GM19452 (cell line): Measurements from ENCODE around the gene BMP8A.

Experiments used
- ATAC-seq: cut with Tn5 transposase; IDR thresholded peaks from one replicate; pipeline ENCODE4 v1.9.1; 2021; ENCODE audit not compliant: unreplicated experiment

The BMP8A gene

DNA sequence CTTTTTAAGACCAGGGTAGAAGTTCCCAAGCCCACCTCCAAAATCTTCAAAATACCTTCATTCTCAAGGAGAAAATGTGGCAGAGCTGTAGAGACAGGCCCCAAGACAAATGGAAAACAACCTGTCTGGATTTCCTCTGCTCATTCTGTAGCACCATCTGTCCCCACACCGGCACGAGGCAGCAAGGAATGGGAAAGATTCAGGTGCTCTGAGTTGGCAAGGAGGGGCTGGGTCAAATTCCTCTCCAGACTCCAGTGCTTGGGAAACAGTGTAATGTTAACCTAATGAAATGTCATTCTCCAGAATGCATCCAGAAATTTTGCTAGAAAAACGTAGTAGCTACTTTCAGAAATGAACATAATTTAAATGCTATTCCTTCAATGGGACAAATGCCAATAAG, 75.9 kb downstream of the BMP8A start:
- no peak for ATAC-seq

DNA sequence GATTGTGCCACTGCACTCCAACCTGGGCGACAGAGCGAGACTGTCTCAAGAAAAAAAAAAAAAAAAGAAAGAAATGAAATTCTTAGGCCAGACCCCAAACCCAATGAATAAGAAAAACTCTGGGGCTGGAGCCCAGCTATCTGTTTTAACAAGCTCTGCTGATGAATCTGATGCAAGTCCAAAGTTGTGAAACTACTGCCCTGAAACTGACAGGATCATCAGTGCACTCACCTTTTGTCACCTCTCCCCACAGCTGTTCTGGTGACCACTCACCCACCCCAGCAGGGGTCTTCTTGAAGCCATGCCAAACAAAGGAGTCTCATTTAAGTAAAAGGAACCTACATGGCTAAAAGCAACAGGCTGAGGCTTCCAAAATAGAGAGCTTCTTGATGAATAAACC, 76.8 kb downstream of the BMP8A start:
- ATAC-seq = no peak

DNA sequence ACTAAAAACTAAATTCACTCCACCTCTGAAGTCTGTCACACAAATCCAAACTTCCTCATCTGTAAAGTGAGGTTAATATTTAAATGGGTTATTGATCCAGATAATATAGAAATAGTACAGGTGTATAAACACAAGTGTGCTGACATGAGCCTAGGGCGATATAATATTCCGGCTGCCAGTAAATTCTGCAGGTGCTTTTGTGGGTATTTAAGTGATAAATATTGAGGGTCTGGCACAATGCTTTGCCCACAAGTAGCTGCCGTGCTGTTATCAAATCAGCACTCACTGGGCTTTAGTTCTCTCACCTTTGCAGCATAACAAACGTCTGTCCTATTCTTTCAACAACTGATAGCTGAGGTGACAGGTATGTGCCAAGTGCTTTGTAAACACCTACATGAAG, 77.6 kb downstream of the BMP8A start:
- ATAC-seq = no peak

DNA sequence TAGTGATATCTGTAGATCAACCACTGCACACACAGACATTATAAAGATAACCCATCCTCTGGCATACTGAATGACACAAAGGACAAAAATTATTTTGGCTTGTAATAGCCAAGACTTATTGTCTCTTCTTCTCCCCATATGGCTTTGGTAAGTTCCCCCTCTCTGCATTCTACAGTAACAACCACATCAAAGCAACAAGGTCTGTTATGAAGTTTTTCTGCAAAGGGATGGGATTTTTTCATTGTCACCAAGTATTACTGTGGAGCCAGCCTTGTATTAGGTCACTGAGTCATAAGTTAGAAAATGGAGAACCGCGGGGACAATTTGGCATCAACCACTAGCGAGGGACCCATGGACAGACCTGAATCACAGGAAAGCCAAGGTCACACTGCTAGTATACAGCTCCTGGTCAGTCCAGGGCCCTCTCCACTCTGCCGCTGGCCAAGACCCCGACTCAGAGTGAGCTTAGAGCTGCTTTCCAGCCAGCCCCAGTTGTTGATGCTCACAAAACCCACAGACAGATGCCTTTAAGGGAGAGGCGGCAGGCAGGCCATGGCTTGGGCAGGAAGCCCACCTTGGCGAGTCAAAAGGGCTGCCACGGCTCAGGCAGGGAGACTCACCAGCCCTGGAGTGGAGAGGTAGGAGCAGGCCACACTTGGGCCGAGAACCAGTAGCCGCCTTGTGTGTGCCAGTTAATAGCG, 79.2 kb downstream of the BMP8A start:
- ATAC-seq = no peak

- ATAC-seq = no peak
These were observed 79.7 kb downstream of the BMP8A start for GRCh38 chr1:39571178-39571483.

- ATAC-seq = no peak
These were observed 81.1 kb downstream of the BMP8A start for GRCh38 chr1:39572379-39573096.

DNA sequence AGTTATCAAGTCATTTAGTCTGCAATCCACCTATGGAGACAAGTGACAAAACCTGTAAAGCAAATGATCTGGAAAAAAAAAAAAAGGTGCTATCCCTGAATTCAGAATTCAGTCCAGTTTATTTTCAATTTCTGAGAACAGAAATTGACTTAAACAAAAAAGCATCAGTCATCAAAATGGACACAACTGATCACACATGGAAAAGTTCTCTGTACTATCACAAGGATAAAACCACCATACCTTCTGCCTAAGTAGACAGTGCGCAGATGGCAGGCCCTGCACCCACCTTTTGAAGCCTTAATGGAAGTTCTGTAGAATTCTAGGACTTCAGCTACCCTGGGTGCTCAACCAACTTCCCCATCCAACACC, 81.6 kb downstream of the BMP8A start:
- ATAC-seq = no peak

DNA sequence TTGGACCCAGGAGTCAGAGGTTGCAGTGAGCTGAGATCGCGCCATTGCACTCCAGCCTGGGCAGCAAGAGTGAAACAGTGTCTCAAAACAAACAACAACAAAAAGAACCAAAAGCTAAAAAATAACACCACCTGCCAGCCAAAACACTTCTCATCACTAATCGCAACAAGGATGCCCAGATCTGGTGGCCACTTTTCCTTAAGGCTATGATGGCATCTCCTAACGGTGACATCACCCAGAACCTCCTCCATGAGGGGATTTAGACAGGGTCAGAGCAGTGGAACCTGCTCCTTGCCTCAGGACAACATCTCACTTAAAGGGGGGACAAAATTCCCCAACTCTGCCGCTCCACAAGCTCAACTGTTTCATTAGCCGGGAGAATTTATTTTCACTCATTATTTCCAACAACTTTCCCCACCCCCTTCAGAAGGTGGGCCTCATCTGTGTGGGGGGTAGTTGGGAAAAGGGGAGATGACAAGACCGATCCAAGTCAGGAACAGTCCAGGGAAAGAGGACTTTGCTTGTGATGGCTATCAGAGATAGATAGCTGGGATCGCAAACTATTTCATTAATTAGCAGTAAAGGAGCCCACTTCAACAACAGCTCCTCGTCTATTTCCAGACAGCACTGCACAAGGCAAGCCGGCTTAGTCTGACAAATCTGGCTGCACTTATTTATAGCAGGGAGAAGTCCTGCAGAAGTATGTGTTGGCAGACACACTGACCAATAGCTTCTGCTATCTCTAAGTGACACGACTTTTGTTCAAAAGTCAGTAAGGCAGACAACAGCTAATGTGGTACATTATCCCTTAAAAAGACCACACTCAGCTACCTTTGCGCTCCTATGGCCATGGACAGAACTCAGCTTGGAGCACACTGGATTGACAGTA, 82.5 kb downstream of the BMP8A start:
- no peak for ATAC-seq

DNA sequence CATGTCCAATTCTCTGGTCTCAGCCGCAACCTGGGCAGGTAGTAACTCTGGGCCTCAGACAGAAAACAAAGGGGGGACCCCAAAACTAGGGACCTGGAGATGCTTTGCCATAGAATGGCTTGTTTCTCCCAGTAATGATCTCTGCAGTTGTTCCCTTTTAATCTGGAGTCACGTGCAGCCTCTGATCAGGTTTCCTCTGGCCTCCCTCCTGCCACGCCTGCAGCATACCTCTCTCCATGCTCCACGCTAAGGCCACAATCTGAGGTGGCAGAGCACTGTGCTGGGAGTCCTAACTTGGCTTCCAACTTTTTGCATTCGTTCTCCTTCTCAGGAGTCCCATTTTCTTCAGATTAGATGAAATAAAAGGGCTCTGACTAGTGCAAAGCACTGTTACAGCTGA, 83.2 kb downstream of the BMP8A start:
- no peak for ATAC-seq
